GM12878 (cell line): ENCODE results near the gene BCR. TPM values are rescaled to one million over a fixed set of nuclear protein-coding genes. Genes with fewer than 3 reads are reported as not detected.

Experiments
- ATAC-seq: fragments of 200-7000 bp; cut with Tn5 transposase; 3 replicates; pipeline ENCODE4 v1.9.1; 2020; ENCODE audit warnings: mild to moderate bottlenecking, moderate library complexity
- BruUV-seq: library from RNA; stranded (reverse); fragments of 400-500 nt; replicated peaks from 2 replicates; lab custom pipeline; 2021; lab: Mats Ljungman, UMichigan
- CTCF ChIA-PET: fragments of 300-600 bp; sonication (Branson Sonifier 250); formaldehyde crosslinking; extraction: SDS; loops from one replicate; lab custom pipeline; 2021; ENCODE audit warnings: inconsistent platforms; lab: Yijun Ruan, JAX
- POLR2A ChIA-PET: fragments of 350-600 bp; formaldehyde crosslinking; extraction: SDS; loops from one replicate; lab custom pipeline; 2021; ENCODE audit warnings: inconsistent platforms; lab: Charles Lee
- RAD21 ChIA-PET: fragments of 300-600 bp; sonication (Branson Sonifier 250); formaldehyde crosslinking; loops from one replicate; lab custom pipeline; 2023; ENCODE audit warnings: antibody characterized with exemption; ENCODE audit not compliant: unreplicated experiment; lab: Charles Lee
- SMC1A ChIA-PET: fragments of 300-600 bp; sonication (Branson Sonifier 250); formaldehyde crosslinking; loops from one replicate; lab custom pipeline; 2023; ENCODE audit not compliant: unreplicated experiment, uncharacterized antibody; lab: Charles Lee
- DNase-seq: peaks from one replicate; pipeline ENCODE4 v3.0.0-alpha.2; 2011; ENCODE audit warnings: low read depth, low spot score
- FAIRE-seq: peaks from 3 replicates; lab custom pipeline; 2011; peaks lifted over from hg19 to GRCh38; lab: Jason Lieb, UNC
- H2AFZ ChIP-seq: 2 replicates; pipeline ENCODE4 v1.6.0; 2011; ENCODE audit warnings: low read depth, low read length, control low read depth; ENCODE audit not compliant: control insufficient read depth
- H3K27ac ChIP-seq: 2 replicates; pipeline ENCODE4 v1.5.1; 2011; ENCODE audit warnings: control low read depth; ENCODE audit not compliant: control insufficient read depth, insufficient read depth
- H3K27me3 ChIP-seq, 2 experiments: replicated peaks in 1 of 2; 2 replicates each; pipeline versions ENCODE4 v1.6.0 to v1.6.1; 2011; ENCODE audit warnings: low read length in 1 of 2; ENCODE audit not compliant: control insufficient read depth in 2 of 2, insufficient read depth in 2 of 2
- H3K36me3 ChIP-seq, 2 experiments: 2 replicates each; pipeline ENCODE4 v1.5.1; 2011; ENCODE audit warnings: low read length in 1 of 2; ENCODE audit not compliant: control insufficient read depth in 2 of 2, insufficient read depth in 2 of 2
- H3K4me1 ChIP-seq: 2 replicates; pipeline ENCODE4 v1.6.1; 2011; ENCODE audit warnings: mild to moderate bottlenecking, low read length, moderate library complexity, mixed read lengths; ENCODE audit not compliant: control insufficient read depth, insufficient read depth
- H3K4me2 ChIP-seq: 2 replicates; pipeline ENCODE4 v1.6.0; 2011; ENCODE audit warnings: control low read depth; ENCODE audit not compliant: control insufficient read depth, insufficient read depth
- H3K4me3 ChIP-seq: fragments of 200-600 bp; sonication (generic); 2 replicates; pipeline ENCODE4 v1.5.1; 2016
- H3K79me2 ChIP-seq: 2 replicates; pipeline ENCODE4 v1.6.0; 2011; ENCODE audit warnings: low read length; ENCODE audit not compliant: control insufficient read depth, insufficient read depth
- H3K9ac ChIP-seq: 2 replicates; pipeline ENCODE4 v1.8.0; 2011; ENCODE audit warnings: low read length, control low read depth, mixed read lengths; ENCODE audit not compliant: control insufficient read depth, insufficient read depth
- H3K9me3 ChIP-seq: replicated peaks from 3 replicates; pipeline ENCODE4 v1.5.1; 2011; ENCODE audit warnings: mild to moderate bottlenecking, low read length; ENCODE audit not compliant: control insufficient read depth, insufficient read depth
- H4K20me1 ChIP-seq: 2 replicates; pipeline ENCODE4 v1.6.0; 2011; ENCODE audit not compliant: control insufficient read depth, insufficient read depth
- CHD4 ChIP-seq: fragments of 200-600 bp; sonication (generic); IDR thresholded peaks from 2 replicates; pipeline ENCODE4 v1.6.1; 2016; ENCODE audit warnings: mild to moderate bottlenecking
- EZH2 ChIP-seq: IDR thresholded peaks from 2 replicates; pipeline ENCODE4 v1.6.1; 2012; ENCODE audit warnings: low read depth, mild to moderate bottlenecking, control low read depth, inconsistent platforms, low read length, borderline replicate concordance; ENCODE audit not compliant: control insufficient read depth
- JUNB ChIP-seq: IDR thresholded peaks from 2 replicates; pipeline ENCODE4 v1.6.1; 2016; ENCODE audit warnings: antibody characterized with exemption, mild to moderate bottlenecking
- NFYB ChIP-seq: IDR thresholded peaks from 2 replicates; pipeline ENCODE4 v1.6.1; 2011; ENCODE audit warnings: low read depth, mild to moderate bottlenecking, low read length, improper control_type of control experiment, moderate library complexity; ENCODE audit not compliant: insufficient read depth
- SPI1 ChIP-seq: IDR thresholded peaks from 2 replicates; pipeline ENCODE4 v1.6.1; 2011; ENCODE audit warnings: low read depth, mild to moderate bottlenecking, low read length, moderate library complexity, borderline replicate concordance; ENCODE audit not compliant: insufficient read depth
- TCF3 ChIP-seq: IDR thresholded peaks from 2 replicates; pipeline ENCODE4 v1.6.1; 2012; ENCODE audit warnings: low read depth, mild to moderate bottlenecking, low read length, borderline replicate concordance; ENCODE audit not compliant: insufficient read depth
- WGBS: methylation state at CpG from one replicate; pipeline ENCODE4 v1.1.6; 2016; ENCODE audit warnings: low lambda C conversion rate; ENCODE audit not compliant: insufficient replicate concordance, insufficient coverage; ENCODE audit errors: missing lambda C conversion rate; 5-methylcytosine and 5-hydroxymethylcytosine counted together
- in situ Hi-C: fragments of 300-500 bp; cut with MboI; formaldehyde crosslinking; loops from 9 replicates; pipeline ENCODE4 v1.14.3; 2018; ENCODE audit warnings: mixed read lengths
- intact Hi-C: fragments of 100-400 bp; cut with micrococcal nuclease; formaldehyde crosslinking; loops from one replicate; pipeline ENCODE4 v1.14.2; 2022; ENCODE audit not compliant: unreplicated experiment
- polyA plus RNA-seq, 11 experiments: library from polyadenylated mRNA; depleted of rRNA in 4 of 11; unstranded in 6 of 11; stranded (reverse) in 5 of 11; fragments of >200 nt; fragmentation: Nextera tagmentation in 4 of 11; fragmentation: Illumina TruSeq in 1 of 11; extraction: Ambion mirVana in 4 of 11; extraction: Trizol in 1 of 11; gene quantifications; 1 replicate in 1 of 11; 2 replicates in 10 of 11; pipeline versions ENCODE4 v1.2.1 to v1.2.3, GENCODE V29; 2011 to 2016; ENCODE audit warnings: inconsistent platforms in 2 of 11, missing spikeins in 2 of 11, low read depth in 1 of 11
- total RNA-seq, 4 experiments: library from RNA; depleted of rRNA in 3 of 4; stranded (reverse); fragments of >200 nt in 3 of 4; fragmentation: Illumina TruSeq in 1 of 4; extraction: Trizol in 1 of 4; gene quantifications; 2 replicates each; pipeline versions ENCODE4 v1.2.1 to v1.2.3, GENCODE V29; 2013 to 2021
- TF ChIP-seq, protein P1 (sequence below): fragments of 450-650 bp; IDR thresholded peaks from 2 replicates; pipeline ENCODE4 v1.6.1; 2017; ENCODE audit warnings: low read depth, mild to moderate bottlenecking, moderate library complexity
- TF ChIP-seq, protein P2 (sequence below): fragments of 150-350 bp; IDR thresholded peaks from 2 replicates; pipeline ENCODE4 v1.6.1; 2014; ENCODE audit warnings: mild to moderate bottlenecking, low read depth, low read length

The BCR gene
- total and polyA plus RNA-seq, 10 of the 15 experiments (the other 5 are each of a cell fraction or from before 2014, with no cell fraction given) = 1.7 to 64.7 (median 18.4) TPM

DNA sequence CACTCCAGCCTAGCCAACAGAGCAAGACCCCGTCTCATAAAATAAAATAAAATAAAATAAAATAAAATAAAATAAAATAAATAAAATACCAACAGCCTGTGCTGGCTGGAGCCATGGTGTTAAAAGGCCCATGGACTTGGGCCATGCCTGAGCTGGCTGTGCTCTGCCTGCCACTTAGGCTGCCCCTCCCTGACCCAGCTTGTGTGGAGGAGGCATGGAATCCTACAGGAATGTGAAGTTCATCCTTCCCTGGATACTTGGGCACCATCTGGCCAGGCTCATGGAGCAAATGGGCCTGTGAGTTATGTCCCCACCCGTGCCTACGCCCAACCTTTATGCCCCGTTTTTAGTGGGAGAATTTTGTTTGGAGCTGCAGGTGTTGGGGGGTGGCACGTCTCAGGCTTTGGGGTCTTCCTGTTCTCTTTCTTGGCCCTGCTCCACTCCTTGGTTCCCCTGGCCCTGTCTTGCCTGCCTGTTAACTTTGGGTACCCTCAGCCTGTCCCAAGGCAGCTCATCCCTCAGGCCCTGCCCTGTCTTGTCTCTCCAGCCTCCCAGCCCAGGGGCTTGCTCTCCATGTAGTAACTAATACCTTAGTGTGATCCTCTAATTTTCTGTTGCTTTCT, 51.3 kb downstream of the BCR start:
- POLR2A ChIA-PET = no interaction called here

DNA sequence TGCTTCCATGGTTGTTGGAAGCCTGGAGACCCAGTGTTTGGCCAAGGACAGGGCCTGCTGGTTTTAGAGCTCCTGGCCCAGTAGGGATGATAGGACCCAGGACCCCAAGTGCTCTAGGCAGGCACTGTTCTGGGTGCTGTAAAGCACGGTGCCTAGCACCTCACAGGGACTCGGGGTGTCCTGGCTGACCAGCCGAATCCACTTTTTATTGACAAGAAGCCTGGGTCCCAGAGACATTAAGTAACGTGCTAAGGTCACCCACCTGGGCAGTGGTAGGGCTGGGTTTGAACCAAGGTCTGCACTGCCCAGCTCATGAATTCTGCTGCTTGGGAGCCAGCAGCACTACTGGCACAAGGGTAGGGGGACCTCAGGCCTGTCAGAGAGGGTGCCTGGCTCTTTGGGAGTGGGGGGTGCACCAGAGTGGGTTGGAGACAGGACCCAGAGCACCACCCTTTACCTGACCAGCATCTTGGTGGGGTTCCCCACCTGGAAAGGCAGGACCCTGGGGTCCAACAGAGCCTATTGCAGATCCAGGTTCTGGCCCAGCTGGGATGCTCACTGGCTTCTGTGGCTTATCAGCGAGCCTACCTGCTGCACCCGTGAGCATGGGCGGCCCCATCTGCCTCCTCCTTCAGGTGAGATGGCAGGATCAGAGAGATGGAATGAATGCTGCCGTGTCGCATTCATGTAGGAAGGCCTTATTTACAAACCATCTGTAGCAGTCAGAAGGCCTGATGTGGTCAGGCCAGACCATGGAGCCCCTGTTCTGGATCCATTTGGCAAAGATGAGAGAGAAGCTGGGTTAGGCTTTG, 52.0 kb downstream of the BCR start:
- in situ Hi-C loops = no loop called here
- ChIA-PET SMC1A (no interaction called here), CTCF (interaction anchor here (0.6 kb wide), 1 partner anchor 16 kb away, joined by 3 read pairs; no protein-coding TSS in a partner anchor), POLR2A (no interaction called here), RAD21 (no interaction called here)
- H3K36me3 ChIP-seq = peaks cover 0 to 3% of the 10 kb centered on the region in 2 experiments; a peak in 2 of 4 replicates
- no peak overlapping the region for H3K27ac ChIP-seq
- no peaks in the 10 kb centered on the region for H3K27me3 ChIP-seq
- no peak overlapping the region for H3K4me2 ChIP-seq
- peaks cover 12% of the 10 kb centered on the region for H3K4me1 ChIP-seq
- H3K9ac ChIP-seq = no peak overlapping the region
- DNase-seq (no peak), ATAC-seq (no peak), FAIRE-seq (no peak)
- 92% methylated on average over 9 of the region's 9 CpGs for WGBS
- intact Hi-C loops = no loop called here
- H3K79me2 ChIP-seq = peaks cover 13% of the 10 kb centered on the region
- no peaks in the 10 kb centered on the region for H4K20me1 ChIP-seq
- BruUV-seq = no TSS peak
- no peak overlapping the region for H2AFZ ChIP-seq
- H3K4me3 ChIP-seq = no peak overlapping the region
- TF ChIP-seq CHD4 (no peak), EZH2 (no peak), SPI1 (no peak), NFYB (no peak), TCF3 (no peak), JUNB (no peak)
- TF ChIP-seq, protein P1, sequence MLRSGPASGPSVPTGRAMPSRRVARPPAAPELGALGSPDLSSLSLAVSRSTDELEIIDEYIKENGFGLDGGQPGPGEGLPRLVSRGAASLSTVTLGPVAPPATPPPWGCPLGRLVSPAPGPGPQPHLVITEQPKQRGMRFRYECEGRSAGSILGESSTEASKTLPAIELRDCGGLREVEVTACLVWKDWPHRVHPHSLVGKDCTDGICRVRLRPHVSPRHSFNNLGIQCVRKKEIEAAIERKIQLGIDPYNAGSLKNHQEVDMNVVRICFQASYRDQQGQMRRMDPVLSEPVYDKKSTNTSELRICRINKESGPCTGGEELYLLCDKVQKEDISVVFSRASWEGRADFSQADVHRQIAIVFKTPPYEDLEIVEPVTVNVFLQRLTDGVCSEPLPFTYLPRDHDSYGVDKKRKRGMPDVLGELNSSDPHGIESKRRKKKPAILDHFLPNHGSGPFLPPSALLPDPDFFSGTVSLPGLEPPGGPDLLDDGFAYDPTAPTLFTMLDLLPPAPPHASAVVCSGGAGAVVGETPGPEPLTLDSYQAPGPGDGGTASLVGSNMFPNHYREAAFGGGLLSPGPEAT = no peak
- H3K9me3 ChIP-seq = peaks cover 11% of the 10 kb centered on the region

More for the DNA sequence above, 51.3 kb downstream of the BCR start:
- Histone ChIP-seq H3K27me3 (no peaks in the 10 kb centered on the region), H2AFZ (no peak overlapping the region), H3K9me3 (peaks cover 11% of the 10 kb centered on the region), H3K79me2 (peaks cover 10% of the 10 kb centered on the region), H3K9ac (no peak overlapping the region), H3K36me3 (peaks cover 0 to 3% of the 10 kb centered on the region in 2 experiments; a peak in 2 of 4 replicates), H3K4me2 (no peak overlapping the region), H3K27ac (no peak overlapping the region), H3K4me1 (peaks cover 6% of the 10 kb centered on the region; the same call in 1 of the 2 replicates), H4K20me1 (no peaks in the 10 kb centered on the region), H3K4me3 (no peak overlapping the region)
- no TSS peak for BruUV-seq
- WGBS = 77% methylated on average over 5 of the region's 5 CpGs
- no peak for DNase-seq
- intact Hi-C loops = no loop called here
- in situ Hi-C loops = no loop called here
- CTCF ChIA-PET = interaction anchor here (0.6 kb wide), 1 partner anchor 16 kb away, joined by 3 read pairs; no protein-coding TSS in a partner anchor
- SMC1A ChIA-PET = no interaction called here
- TF ChIP-seq, protein P2, sequence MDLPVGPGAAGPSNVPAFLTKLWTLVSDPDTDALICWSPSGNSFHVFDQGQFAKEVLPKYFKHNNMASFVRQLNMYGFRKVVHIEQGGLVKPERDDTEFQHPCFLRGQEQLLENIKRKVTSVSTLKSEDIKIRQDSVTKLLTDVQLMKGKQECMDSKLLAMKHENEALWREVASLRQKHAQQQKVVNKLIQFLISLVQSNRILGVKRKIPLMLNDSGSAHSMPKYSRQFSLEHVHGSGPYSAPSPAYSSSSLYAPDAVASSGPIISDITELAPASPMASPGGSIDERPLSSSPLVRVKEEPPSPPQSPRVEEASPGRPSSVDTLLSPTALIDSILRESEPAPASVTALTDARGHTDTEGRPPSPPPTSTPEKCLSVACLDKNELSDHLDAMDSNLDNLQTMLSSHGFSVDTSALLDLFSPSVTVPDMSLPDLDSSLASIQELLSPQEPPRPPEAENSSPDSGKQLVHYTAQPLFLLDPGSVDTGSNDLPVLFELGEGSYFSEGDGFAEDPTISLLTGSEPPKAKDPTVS = no peak
- ATAC-seq = no peak
- RAD21 ChIA-PET = no interaction called here
- FAIRE-seq = no peak
